HG03378 (cell line): ENCODE measurements around the gene SQSTM1.

Source experiments
- ATAC-seq: cut with Tn5 transposase; IDR thresholded peaks from one replicate; pipeline ENCODE4 v1.9.1; 2021; ENCODE audit warnings: mild to moderate bottlenecking, moderate library complexity; ENCODE audit not compliant: unreplicated experiment

Gene SQSTM1

GRCh38 chr5:179841621-179842020 lies 20.9 kb downstream of the SQSTM1 start:
- ATAC-seq: no peak

- peak; percentile 81 for ATAC-seq
These were observed 32.4 kb downstream of the SQSTM1 start for GRCh38 chr5:179852993-179853547.

- no peak for ATAC-seq
These were observed 33.7 kb downstream of the SQSTM1 start for GRCh38 chr5:179854356-179854755.

GRCh38 chr5:179858241-179858585 lies 37.5 kb downstream of the SQSTM1 start:
- no peak for ATAC-seq

- peak; percentile 83 for ATAC-seq
These were observed 38.1 kb downstream of the SQSTM1 start, which contains the start of gene MRNIP for GRCh38 chr5:179858586-179859427. Gene MRNIP (minus strand): TSS chr5:179858817. CDS start chr5:179858796, 21 bp downstream.

- ATAC-seq: no peak
These were observed 39.6 kb downstream of the SQSTM1 start for GRCh38 chr5:179860301-179860700.

GRCh38 chr5:179862296-179862695 lies 41.6 kb downstream of the SQSTM1 start:
- no peak for ATAC-seq

- ATAC-seq: no peak
These were observed 42.2 kb downstream of the SQSTM1 start for GRCh38 chr5:179862891-179863290.

GRCh38 chr5:179863449-179864085 lies 42.9 kb downstream of the SQSTM1 start:
- ATAC-seq: no peak

- ATAC-seq: no peak
These were observed 44.0 kb downstream of the SQSTM1 start for GRCh38 chr5:179864686-179865085.

GRCh38 chr5:179865491-179866240 lies 45.0 kb downstream of the SQSTM1 start:
- no peak for ATAC-seq

- no peak for ATAC-seq
These were observed 45.8 kb downstream of the SQSTM1 start for GRCh38 chr5:179866241-179867078.

GRCh38 chr5:179867079-179867465 lies 46.4 kb downstream of the SQSTM1 start:
- no peak for ATAC-seq

GRCh38 chr5:179867476-179867875 lies 46.8 kb downstream of the SQSTM1 start:
- no peak for ATAC-seq

- ATAC-seq: no peak
These were observed 47.8 kb downstream of the SQSTM1 start for GRCh38 chr5:179868541-179868940.

- ATAC-seq: no peak
These were observed 48.4 kb downstream of the SQSTM1 start for GRCh38 chr5:179869101-179869500.

- ATAC-seq: no peak
These were observed 49.1 kb downstream of the SQSTM1 start for GRCh38 chr5:179869641-179870402.

GRCh38 chr5:179870403-179870903 lies 49.7 kb downstream of the SQSTM1 start:
- ATAC-seq: no peak

- no peak for ATAC-seq
These were observed 50.2 kb downstream of the SQSTM1 start for GRCh38 chr5:179870952-179871351.
